ENCODE data around the gene DYNC1H1. TPM values are rescaled to one million over a fixed set of nuclear protein-coding genes. Genes with fewer than 3 reads are reported as not detected.

Gene DYNC1H1
- total and polyA plus RNA-seq, 2 experiments from 2014 or later, result 179 to 635 TPM

DNA sequence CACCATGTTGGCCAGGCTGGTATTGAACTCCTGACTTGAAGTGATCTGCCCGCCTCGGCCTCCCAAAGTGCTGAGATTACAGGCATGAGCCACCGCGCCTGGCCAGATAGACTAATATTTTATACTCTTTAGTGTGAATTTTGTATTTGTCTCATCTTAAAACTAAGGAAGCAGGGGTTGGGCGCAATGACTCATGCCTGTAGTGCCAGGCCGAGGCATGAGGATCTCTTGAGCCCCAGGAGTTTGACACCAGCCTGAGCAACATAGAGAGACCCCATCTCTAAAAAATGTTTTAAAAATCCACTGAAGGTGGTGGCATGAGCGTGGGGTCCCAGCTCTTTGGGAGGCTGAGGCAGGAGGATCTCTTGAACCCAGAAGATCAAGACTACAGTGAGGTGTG lies 9.0 kb downstream of the DYNC1H1 start:
- Histone ChIP-seq H4K20me1 (replicated peaks; ENCODE audit: insufficient read depth) (peaks cover 36% of the 10 kb centered on the region), H3K4me2 (no peak overlapping the region), H2AFZ (no peak overlapping the region), H3K79me2 (replicated peaks; ENCODE audit: insufficient read depth) (peaks cover 92% of the 10 kb centered on the region), H3F3A (replicated peaks; ENCODE audit: low read depth) (no peaks in the 10 kb centered on the region), H3K4me3 (no peak overlapping the region), H3K27me3 (ENCODE audit: insufficient read depth) (no peaks in the 10 kb centered on the region), H3K36me3 (ENCODE audit: insufficient read depth) (no peaks in the 10 kb centered on the region; the same call in 1 of the 2 replicates), H3K27ac (ENCODE audit: low read depth) (no peak overlapping the region; the same call in 1 of the 2 replicates), H3K9me2 (ENCODE audit: insufficient read depth) (no peaks in the 10 kb centered on the region), H3K4me1 (ENCODE audit: insufficient read depth) (no peaks in the 10 kb centered on the region)
- TF ChIP-seq NANOG (IDR thresholded peaks at IDR 0.05; ENCODE audit: borderline replicate concordance) (no peak), STAT1 (IDR thresholded peaks at IDR 0.05; ENCODE audit: unreplicated experiment) (no peak), EZH2 (IDR thresholded peaks at IDR 0.05; ENCODE audit: low read depth, unreplicated experiment) (no peak), CREB1 (CRISPR knock-in tag; IDR thresholded peaks at IDR 0.05; ENCODE audit: low read depth) (no peak), EZH2phosphoT487 (IDR thresholded peaks at IDR 0.05; ENCODE audit: unreplicated experiment) (no peak), ZNF114 (CRISPR knock-in tag; IDR thresholded peaks at IDR 0.05) (no peak), POLR2AphosphoS5 (IDR thresholded peaks at IDR 0.05; ENCODE audit: low read depth) (no peak)
- TF ChIP-seq, protein P1, sequence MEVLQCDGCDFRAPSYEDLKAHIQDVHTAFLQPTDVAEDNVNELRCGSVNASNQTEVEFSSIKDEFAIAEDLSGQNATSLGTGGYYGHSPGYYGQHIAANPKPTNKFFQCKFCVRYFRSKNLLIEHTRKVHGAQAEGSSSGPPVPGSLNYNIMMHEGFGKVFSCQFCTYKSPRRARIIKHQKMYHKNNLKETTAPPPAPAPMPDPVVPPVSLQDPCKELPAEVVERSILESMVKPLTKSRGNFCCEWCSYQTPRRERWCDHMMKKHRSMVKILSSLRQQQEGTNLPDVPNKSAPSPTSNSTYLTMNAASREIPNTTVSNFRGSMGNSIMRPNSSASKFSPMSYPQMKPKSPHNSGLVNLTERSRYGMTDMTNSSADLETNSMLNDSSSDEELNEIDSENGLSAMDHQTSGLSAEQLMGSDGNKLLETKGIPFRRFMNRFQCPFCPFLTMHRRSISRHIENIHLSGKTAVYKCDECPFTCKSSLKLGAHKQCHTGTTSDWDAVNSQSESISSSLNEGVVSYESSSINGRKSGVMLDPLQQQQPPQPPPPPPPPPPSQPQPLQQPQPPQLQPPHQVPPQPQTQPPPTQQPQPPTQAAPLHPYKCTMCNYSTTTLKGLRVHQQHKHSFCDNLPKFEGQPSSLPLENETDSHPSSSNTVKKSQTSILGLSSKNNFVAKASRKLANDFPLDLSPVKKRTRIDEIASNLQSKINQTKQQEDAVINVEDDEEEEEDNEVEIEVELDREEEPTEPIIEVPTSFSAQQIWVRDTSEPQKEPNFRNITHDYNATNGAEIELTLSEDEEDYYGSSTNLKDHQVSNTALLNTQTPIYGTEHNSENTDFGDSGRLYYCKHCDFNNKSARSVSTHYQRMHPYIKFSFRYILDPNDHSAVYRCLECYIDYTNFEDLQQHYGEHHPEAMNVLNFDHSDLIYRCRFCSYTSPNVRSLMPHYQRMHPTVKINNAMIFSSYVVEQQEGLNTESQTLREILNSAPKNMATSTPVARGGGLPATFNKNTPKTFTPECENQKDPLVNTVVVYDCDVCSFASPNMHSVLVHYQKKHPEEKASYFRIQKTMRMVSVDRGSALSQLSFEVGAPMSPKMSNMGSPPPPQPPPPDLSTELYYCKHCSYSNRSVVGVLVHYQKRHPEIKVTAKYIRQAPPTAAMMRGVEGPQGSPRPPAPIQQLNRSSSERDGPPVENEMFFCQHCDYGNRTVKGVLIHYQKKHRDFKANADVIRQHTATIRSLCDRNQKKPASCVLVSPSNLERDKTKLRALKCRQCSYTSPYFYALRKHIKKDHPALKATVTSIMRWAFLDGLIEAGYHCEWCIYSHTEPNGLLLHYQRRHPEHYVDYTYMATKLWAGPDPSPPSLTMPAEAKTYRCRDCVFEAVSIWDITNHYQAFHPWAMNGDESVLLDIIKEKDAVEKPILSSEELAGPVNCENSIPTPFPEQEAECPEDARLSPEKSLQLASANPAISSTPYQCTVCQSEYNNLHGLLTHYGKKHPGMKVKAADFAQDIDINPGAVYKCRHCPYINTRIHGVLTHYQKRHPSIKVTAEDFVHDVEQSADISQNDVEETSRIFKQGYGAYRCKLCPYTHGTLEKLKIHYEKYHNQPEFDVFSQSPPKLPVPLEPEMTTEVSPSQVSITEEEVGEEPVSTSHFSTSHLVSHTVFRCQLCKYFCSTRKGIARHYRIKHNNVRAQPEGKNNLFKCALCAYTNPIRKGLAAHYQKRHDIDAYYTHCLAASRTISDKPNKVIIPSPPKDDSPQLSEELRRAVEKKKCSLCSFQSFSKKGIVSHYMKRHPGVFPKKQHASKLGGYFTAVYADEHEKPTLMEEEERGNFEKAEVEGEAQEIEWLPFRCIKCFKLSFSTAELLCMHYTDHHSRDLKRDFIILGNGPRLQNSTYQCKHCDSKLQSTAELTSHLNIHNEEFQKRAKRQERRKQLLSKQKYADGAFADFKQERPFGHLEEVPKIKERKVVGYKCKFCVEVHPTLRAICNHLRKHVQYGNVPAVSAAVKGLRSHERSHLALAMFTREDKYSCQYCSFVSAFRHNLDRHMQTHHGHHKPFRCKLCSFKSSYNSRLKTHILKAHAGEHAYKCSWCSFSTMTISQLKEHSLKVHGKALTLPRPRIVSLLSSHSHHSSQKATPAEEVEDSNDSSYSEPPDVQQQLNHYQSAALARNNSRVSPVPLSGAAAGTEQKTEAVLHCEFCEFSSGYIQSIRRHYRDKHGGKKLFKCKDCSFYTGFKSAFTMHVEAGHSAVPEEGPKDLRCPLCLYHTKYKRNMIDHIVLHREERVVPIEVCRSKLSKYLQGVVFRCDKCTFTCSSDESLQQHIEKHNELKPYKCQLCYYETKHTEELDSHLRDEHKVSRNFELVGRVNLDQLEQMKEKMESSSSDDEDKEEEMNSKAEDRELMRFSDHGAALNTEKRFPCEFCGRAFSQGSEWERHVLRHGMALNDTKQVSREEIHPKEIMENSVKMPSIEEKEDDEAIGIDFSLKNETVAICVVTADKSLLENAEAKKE (CRISPR knock-in tag; IDR thresholded peaks at IDR 0.05), result no peak
- TF ChIP-seq, protein P2, sequence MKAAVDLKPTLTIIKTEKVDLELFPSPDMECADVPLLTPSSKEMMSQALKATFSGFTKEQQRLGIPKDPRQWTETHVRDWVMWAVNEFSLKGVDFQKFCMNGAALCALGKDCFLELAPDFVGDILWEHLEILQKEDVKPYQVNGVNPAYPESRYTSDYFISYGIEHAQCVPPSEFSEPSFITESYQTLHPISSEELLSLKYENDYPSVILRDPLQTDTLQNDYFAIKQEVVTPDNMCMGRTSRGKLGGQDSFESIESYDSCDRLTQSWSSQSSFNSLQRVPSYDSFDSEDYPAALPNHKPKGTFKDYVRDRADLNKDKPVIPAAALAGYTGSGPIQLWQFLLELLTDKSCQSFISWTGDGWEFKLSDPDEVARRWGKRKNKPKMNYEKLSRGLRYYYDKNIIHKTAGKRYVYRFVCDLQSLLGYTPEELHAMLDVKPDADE (IDR thresholded peaks at IDR 0.05), result no peak
- TF ChIP-seq, protein P3, sequence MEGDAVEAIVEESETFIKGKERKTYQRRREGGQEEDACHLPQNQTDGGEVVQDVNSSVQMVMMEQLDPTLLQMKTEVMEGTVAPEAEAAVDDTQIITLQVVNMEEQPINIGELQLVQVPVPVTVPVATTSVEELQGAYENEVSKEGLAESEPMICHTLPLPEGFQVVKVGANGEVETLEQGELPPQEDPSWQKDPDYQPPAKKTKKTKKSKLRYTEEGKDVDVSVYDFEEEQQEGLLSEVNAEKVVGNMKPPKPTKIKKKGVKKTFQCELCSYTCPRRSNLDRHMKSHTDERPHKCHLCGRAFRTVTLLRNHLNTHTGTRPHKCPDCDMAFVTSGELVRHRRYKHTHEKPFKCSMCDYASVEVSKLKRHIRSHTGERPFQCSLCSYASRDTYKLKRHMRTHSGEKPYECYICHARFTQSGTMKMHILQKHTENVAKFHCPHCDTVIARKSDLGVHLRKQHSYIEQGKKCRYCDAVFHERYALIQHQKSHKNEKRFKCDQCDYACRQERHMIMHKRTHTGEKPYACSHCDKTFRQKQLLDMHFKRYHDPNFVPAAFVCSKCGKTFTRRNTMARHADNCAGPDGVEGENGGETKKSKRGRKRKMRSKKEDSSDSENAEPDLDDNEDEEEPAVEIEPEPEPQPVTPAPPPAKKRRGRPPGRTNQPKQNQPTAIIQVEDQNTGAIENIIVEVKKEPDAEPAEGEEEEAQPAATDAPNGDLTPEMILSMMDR (conservative IDR thresholded peaks at IDR 0.05; ENCODE audit: low read depth in 2 of 2), result no peak
- no peak overlapping the region for H3K4me3 Mint-ChIP-seq
- DNase-seq (ENCODE audit: low spot score), result no peak
- peaks cover 27% of the 10 kb centered on the region; the same call in 2 of the 3 replicates for H3K36me3 Mint-ChIP-seq (ENCODE audit: low read depth)
- H3K4me1 Mint-ChIP-seq, result peaks cover 6% of the 10 kb centered on the region
- ATAC-seq, result no peak
- H3K9me3 Mint-ChIP-seq, result no peaks in the 10 kb centered on the region
- H3K27me3 Mint-ChIP-seq (ENCODE audit: insufficient read depth, low read depth, poor library complexity), result peaks cover 3% of the 10 kb centered on the region
- no peak overlapping the region for H3K27ac Mint-ChIP-seq
